H1 (cell line): Measurements from ENCODE around the gene UBE2G2. TPM values are rescaled to one million over a fixed set of nuclear protein-coding genes. Genes with fewer than 3 reads are reported as not detected.

Experiments
- EP300 ChIP-seq, 2 experiments: IDR thresholded peaks; 1 replicate in 1 of 2; 2 replicates in 1 of 2; pipeline ENCODE4 v1.6.1; 2011 to 2012; ENCODE audit warnings: low read depth in 2 of 2, low read length in 2 of 2, mild to moderate bottlenecking in 2 of 2, borderline replicate concordance in 1 of 2, inconsistent platforms in 1 of 2, moderate library complexity in 1 of 2
- GABPA ChIP-seq: IDR thresholded peaks from 2 replicates; pipeline ENCODE4 v1.6.1; 2011; ENCODE audit warnings: mild to moderate bottlenecking, low read length, moderate library complexity, borderline replicate concordance; ENCODE audit not compliant: insufficient read depth
- RAD21 ChIP-seq, 2 experiments: IDR thresholded peaks in 1 of 2; conservative IDR thresholded peaks in 1 of 2; 2 replicates each; pipeline ENCODE4 v1.6.1; 2011; ENCODE audit warnings: low read depth in 2 of 2, low read length in 2 of 2, improper control_type of control experiment in 1 of 2, inconsistent platforms in 1 of 2, mild to moderate bottlenecking in 1 of 2, moderate library complexity in 1 of 2
- RXRA ChIP-seq: IDR thresholded peaks from 2 replicates; pipeline ENCODE4 v1.6.1; 2011; ENCODE audit warnings: low read depth, mild to moderate bottlenecking, low read length, moderate library complexity; ENCODE audit not compliant: insufficient read depth
- SP4 ChIP-seq: IDR thresholded peaks from 2 replicates; pipeline ENCODE4 v1.6.1; 2012; ENCODE audit warnings: low read length, inconsistent platforms
- TAF1 ChIP-seq: IDR thresholded peaks from 2 replicates; pipeline ENCODE4 v1.6.1; 2011; ENCODE audit warnings: mild to moderate bottlenecking, low read depth, low read length
- TBP ChIP-seq: IDR thresholded peaks from 2 replicates; pipeline ENCODE4 v1.6.1; 2011; ENCODE audit warnings: low read depth, low read length, improper control_type of control experiment
- polyA plus RNA-seq, 7 experiments: library from polyadenylated mRNA; depleted of rRNA in 3 of 7; stranded (reverse) in 5 of 7; unstranded in 2 of 7; fragments of >200 nt in 5 of 7; fragments of 200-250 nt in 2 of 7; gene quantifications; 1 replicate in 5 of 7; 2 replicates in 1 of 7; 4 replicates in 1 of 7; pipeline versions ENCODE4 v1.2.1 to v1.2.3, GENCODE V29; 2011 to 2013; ENCODE audit warnings: missing spikeins in 2 of 7, mixed read lengths in 2 of 7
- total RNA-seq: library from RNA; stranded (reverse); fragmentation: NEBNext Ultra II Directional; extraction: Animal tissue kit (Norgen Biotek cat#: 25700); gene quantifications from 2 replicates; pipeline ENCODE4 v1.2.1, GENCODE V29; 2021
- TF ChIP-seq, protein P1 (sequence below): IDR thresholded peaks from 2 replicates; pipeline ENCODE4 v1.6.1; 2012; ENCODE audit warnings: inconsistent platforms
- TF ChIP-seq, protein P2 (sequence below): fragments of 300-600 bp; sonication (generic); IDR thresholded peaks from 2 replicates; pipeline ENCODE4 v1.7.1; 2012; ENCODE audit warnings: low read length, moderate library complexity, mild to moderate bottlenecking, inconsistent platforms; ENCODE audit not compliant: insufficient replicate concordance

The UBE2G2 gene
- total and polyA plus RNA-seq, 2 of the 8 experiments (the other 6 are each of a cell fraction or from before 2014, with no cell fraction given), result 96.3 to 101 TPM

DNA sequence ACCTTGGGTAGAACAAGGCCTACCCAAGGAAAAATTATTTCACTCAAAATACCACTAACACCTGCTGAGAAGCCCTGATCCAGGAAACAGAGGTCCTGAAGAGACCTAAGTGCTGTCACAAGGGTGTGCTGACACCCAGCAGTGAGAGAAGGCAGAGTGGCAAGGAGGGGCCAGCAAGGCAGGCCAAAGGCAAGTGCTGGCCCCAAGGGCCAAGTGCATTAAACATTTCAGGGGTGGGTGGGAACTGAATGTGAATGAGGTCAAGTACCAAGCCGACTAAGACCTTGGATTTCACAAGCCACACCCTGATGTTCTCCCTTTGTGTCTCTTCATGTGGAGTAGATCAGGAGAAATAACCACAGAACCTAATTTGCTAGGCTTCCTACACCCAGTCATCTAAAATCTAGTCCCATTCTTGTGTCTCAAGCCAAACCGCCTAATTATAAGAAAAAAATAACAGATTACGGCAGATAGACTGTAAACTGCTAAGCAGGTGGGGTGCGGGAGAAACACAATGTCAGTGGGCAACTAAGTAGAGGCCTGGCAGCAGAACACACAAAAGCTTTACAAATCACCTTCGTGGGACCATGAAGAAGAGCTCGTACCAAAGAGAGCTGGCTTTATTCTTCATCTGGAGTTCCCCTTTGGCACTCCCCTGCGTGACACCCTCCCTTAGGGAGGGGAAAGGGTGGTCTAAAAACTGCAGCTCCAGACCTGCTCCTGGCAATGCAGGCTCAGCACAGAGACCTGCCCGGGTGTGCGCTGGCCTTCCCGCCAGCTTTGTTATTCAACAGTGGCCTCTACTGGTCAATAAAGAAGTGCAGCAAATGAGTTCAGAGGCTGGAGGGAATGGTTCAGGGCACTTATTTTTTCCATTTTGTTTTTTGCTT, 8.7 kb downstream of the UBE2G2 start (continued):
- TF ChIP-seq, protein P1, sequence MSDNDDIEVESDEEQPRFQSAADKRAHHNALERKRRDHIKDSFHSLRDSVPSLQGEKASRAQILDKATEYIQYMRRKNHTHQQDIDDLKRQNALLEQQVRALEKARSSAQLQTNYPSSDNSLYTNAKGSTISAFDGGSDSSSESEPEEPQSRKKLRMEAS, result no peak
- TF ChIP-seq, protein P2, sequence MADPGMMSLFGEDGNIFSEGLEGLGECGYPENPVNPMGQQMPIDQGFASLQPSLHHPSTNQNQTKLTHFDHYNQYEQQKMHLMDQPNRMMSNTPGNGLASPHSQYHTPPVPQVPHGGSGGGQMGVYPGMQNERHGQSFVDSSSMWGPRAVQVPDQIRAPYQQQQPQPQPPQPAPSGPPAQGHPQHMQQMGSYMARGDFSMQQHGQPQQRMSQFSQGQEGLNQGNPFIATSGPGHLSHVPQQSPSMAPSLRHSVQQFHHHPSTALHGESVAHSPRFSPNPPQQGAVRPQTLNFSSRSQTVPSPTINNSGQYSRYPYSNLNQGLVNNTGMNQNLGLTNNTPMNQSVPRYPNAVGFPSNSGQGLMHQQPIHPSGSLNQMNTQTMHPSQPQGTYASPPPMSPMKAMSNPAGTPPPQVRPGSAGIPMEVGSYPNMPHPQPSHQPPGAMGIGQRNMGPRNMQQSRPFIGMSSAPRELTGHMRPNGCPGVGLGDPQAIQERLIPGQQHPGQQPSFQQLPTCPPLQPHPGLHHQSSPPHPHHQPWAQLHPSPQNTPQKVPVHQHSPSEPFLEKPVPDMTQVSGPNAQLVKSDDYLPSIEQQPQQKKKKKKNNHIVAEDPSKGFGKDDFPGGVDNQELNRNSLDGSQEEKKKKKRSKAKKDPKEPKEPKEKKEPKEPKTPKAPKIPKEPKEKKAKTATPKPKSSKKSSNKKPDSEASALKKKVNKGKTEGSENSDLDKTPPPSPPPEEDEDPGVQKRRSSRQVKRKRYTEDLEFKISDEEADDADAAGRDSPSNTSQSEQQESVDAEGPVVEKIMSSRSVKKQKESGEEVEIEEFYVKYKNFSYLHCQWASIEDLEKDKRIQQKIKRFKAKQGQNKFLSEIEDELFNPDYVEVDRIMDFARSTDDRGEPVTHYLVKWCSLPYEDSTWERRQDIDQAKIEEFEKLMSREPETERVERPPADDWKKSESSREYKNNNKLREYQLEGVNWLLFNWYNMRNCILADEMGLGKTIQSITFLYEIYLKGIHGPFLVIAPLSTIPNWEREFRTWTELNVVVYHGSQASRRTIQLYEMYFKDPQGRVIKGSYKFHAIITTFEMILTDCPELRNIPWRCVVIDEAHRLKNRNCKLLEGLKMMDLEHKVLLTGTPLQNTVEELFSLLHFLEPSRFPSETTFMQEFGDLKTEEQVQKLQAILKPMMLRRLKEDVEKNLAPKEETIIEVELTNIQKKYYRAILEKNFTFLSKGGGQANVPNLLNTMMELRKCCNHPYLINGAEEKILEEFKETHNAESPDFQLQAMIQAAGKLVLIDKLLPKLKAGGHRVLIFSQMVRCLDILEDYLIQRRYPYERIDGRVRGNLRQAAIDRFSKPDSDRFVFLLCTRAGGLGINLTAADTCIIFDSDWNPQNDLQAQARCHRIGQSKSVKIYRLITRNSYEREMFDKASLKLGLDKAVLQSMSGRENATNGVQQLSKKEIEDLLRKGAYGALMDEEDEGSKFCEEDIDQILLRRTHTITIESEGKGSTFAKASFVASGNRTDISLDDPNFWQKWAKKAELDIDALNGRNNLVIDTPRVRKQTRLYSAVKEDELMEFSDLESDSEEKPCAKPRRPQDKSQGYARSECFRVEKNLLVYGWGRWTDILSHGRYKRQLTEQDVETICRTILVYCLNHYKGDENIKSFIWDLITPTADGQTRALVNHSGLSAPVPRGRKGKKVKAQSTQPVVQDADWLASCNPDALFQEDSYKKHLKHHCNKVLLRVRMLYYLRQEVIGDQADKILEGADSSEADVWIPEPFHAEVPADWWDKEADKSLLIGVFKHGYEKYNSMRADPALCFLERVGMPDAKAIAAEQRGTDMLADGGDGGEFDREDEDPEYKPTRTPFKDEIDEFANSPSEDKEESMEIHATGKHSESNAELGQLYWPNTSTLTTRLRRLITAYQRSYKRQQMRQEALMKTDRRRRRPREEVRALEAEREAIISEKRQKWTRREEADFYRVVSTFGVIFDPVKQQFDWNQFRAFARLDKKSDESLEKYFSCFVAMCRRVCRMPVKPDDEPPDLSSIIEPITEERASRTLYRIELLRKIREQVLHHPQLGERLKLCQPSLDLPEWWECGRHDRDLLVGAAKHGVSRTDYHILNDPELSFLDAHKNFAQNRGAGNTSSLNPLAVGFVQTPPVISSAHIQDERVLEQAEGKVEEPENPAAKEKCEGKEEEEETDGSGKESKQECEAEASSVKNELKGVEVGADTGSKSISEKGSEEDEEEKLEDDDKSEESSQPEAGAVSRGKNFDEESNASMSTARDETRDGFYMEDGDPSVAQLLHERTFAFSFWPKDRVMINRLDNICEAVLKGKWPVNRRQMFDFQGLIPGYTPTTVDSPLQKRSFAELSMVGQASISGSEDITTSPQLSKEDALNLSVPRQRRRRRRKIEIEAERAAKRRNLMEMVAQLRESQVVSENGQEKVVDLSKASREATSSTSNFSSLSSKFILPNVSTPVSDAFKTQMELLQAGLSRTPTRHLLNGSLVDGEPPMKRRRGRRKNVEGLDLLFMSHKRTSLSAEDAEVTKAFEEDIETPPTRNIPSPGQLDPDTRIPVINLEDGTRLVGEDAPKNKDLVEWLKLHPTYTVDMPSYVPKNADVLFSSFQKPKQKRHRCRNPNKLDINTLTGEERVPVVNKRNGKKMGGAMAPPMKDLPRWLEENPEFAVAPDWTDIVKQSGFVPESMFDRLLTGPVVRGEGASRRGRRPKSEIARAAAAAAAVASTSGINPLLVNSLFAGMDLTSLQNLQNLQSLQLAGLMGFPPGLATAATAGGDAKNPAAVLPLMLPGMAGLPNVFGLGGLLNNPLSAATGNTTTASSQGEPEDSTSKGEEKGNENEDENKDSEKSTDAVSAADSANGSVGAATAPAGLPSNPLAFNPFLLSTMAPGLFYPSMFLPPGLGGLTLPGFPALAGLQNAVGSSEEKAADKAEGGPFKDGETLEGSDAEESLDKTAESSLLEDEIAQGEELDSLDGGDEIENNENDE, result no peak
- TF ChIP-seq SP4 (no peak), RAD21 (IDR thresholded peaks at IDR 0.05 in 1 of 2, conservative IDR thresholded peaks at IDR 0.05 in 1 of 2; ENCODE audit: low read depth in 2 of 2, low read length in 2 of 2) (peak; percentile 90 to 95), GABPA (peak; percentile 72; the same call in 1 of the 2 replicates), TBP (no peak), EP300 (IDR thresholded peaks at IDR 0.05; ENCODE audit: borderline replicate concordance in 1 of 2, low read depth in 2 of 2, low read length in 2 of 2) (no peak), TAF1 (no peak), RXRA (no peak)
